K562 (cell line): ENCODE data around the gene SV2C. TPM values are rescaled to one million over a fixed set of nuclear protein-coding genes. Genes with fewer than 3 reads are reported as not detected.

ENCODE experiments used
- ARID2 ChIP-seq: fragments of 450-650 bp; IDR thresholded peaks from 2 replicates; pipeline ENCODE4 v1.6.1; 2017; ENCODE audit warnings: antibody characterized with exemption, mild to moderate bottlenecking
- BHLHE40 ChIP-seq: IDR thresholded peaks from 2 replicates; pipeline ENCODE4 v1.6.1; 2011; ENCODE audit warnings: low read length, improper control_type of control experiment
- CBFA2T3 ChIP-seq: fragments of 450-650 bp; IDR thresholded peaks from 2 replicates; pipeline ENCODE4 v1.6.1; 2017
- CREBBP ChIP-seq: IDR thresholded peaks from one replicate; pipeline ENCODE4 v1.6.1; 2012; ENCODE audit warnings: low read depth, mild to moderate bottlenecking, control low read depth, inconsistent platforms, low read length
- DPF2 ChIP-seq: fragments of 450-650 bp; IDR thresholded peaks from 2 replicates; pipeline ENCODE4 v1.6.1; 2016
- FUS ChIP-seq: fragments of 200-400 bp; formaldehyde crosslinking; optimal IDR thresholded peaks from 2 replicates; pipeline ENCODE3; 2017; ENCODE audit warnings: low read depth, low read length
- JUNB ChIP-seq: fragments of 450-650 bp; formaldehyde crosslinking; conservative IDR thresholded peaks from 2 replicates; pipeline ENCODE4 v1.4.0; 2020; ENCODE audit warnings: mild to moderate bottlenecking
- KAT2B ChIP-seq: IDR thresholded peaks from one replicate; pipeline ENCODE4 v1.6.1; 2012; ENCODE audit warnings: low read depth, mild to moderate bottlenecking, control low read depth, inconsistent platforms, low read length, moderate library complexity
- MTA2 ChIP-seq: fragments of 450-650 bp; IDR thresholded peaks from 2 replicates; pipeline ENCODE4 v1.6.1; 2016; ENCODE audit warnings: low read depth
- NCOR1 ChIP-seq: fragments of 450-650 bp; IDR thresholded peaks from 2 replicates; pipeline ENCODE4 v1.6.1; 2016; ENCODE audit warnings: mild to moderate bottlenecking, moderate library complexity
- PML ChIP-seq: IDR thresholded peaks from 2 replicates; pipeline ENCODE4 v1.6.1; 2012; ENCODE audit warnings: low read length, inconsistent platforms
- RB1 ChIP-seq: fragments of 450-650 bp; IDR thresholded peaks from 2 replicates; pipeline ENCODE4 v1.6.1; 2017; ENCODE audit warnings: low read depth, mild to moderate bottlenecking
- RCOR1 ChIP-seq, 2 experiments: IDR thresholded peaks; 2 replicates each; pipeline ENCODE4 v1.6.1; 2012; ENCODE audit warnings: low read depth in 2 of 2, low read length in 2 of 2, borderline replicate concordance in 1 of 2, improper control_type of control experiment in 1 of 2
- TEAD4 ChIP-seq, 2 experiments: sonication (generic) in 1 of 2; formaldehyde crosslinking in 1 of 2; IDR thresholded peaks; 2 replicates each; pipeline versions ENCODE4 v1.6.1 to v1.8.0; 2012 to 2022; ENCODE audit warnings: borderline replicate concordance in 1 of 2, inconsistent platforms in 1 of 2, low read length in 1 of 2, mild to moderate bottlenecking in 1 of 2, missing genetic modification reagents in 1 of 2
- ZEB2 ChIP-seq: fragments of 450-650 bp; IDR thresholded peaks from 2 replicates; pipeline ENCODE4 v1.6.1; 2016
- ZNF12 ChIP-seq: sonication (generic); formaldehyde crosslinking; IDR thresholded peaks from 2 replicates; pipeline ENCODE4 v1.4.0; 2020; ENCODE audit warnings: mild to moderate bottlenecking, missing genetic modification reagents
- ZNF644 ChIP-seq: fragments of 200-800 bp; sonication (Bioruptor generic); IDR thresholded peaks from 2 replicates; pipeline ENCODE4 v1.6.1; 2016; ENCODE audit warnings: low read depth, missing genetic modification characterization, missing compliant biosample characterization
- ZNF699 ChIP-seq: fragments of 250-450 bp; sonication (Bioruptor Pico); IDR thresholded peaks from 2 replicates; pipeline ENCODE4 v1.8.0; 2021; ENCODE audit warnings: mild to moderate bottlenecking, moderate library complexity; ENCODE audit not compliant: insufficient replicate concordance
- polyA plus RNA-seq, 8 experiments: library from polyadenylated mRNA; depleted of rRNA in 4 of 8; stranded (reverse) in 5 of 8; unstranded in 3 of 8; fragments of >200 nt; fragmentation: Nextera tagmentation in 2 of 8; fragmentation: Illumina TruSeq in 1 of 8; extraction: Ambion mirVana in 2 of 8; extraction: Trizol in 1 of 8; gene quantifications; 2 replicates each; pipeline versions ENCODE4 v1.2.1 to v1.2.3, GENCODE V29; 2011 to 2014; ENCODE audit warnings: inconsistent platforms in 1 of 8, missing spikeins in 1 of 8
- total RNA-seq, 7 experiments: library from RNA; depleted of rRNA in 6 of 7; stranded (reverse); fragments of >200 nt in 6 of 7; fragmentation: Illumina TruSeq in 2 of 7; extraction: Trizol in 2 of 7; gene quantifications; 2 replicates each; pipeline versions ENCODE4 v1.2.1 to v1.2.3, GENCODE V29; 2011 to 2021; ENCODE audit warnings: low replicate concordance in 1 of 7
- TF ChIP-seq, protein P1 (sequence below): sonication (generic); formaldehyde crosslinking; IDR thresholded peaks from 2 replicates; pipeline ENCODE4 v1.8.0; 2022; ENCODE audit warnings: missing genetic modification reagents, mild to moderate bottlenecking, borderline replicate concordance
- TF ChIP-seq, protein P2 (sequence below): fragments of 450-650 bp; formaldehyde crosslinking; IDR thresholded peaks from 2 replicates; pipeline ENCODE4 v1.4.0; 2022; ENCODE audit warnings: missing genetic modification characterization
- TF ChIP-seq, protein P3 (sequence below), 3 experiments: fragments of 200-800 bp in 1 of 3; fragments of 250-450 bp in 1 of 3; fragments of 450-650 bp in 1 of 3; sonication (Bioruptor Pico) in 1 of 3; sonication (Bioruptor generic) in 1 of 3; formaldehyde crosslinking in 1 of 3; IDR thresholded peaks; 2 replicates each; pipeline versions ENCODE4 v1.6.1 to v1.8.0; 2016 to 2022; ENCODE audit warnings: mild to moderate bottlenecking in 2 of 3, missing genetic modification characterization in 2 of 3, missing compliant biosample characterization in 1 of 3, moderate library complexity in 1 of 3
- TF ChIP-seq, protein P4 (sequence below): fragments of 450-650 bp; formaldehyde crosslinking; IDR thresholded peaks from 2 replicates; pipeline ENCODE4 v1.4.0; 2022; ENCODE audit warnings: mild to moderate bottlenecking, moderate library complexity

Gene SV2C
- total and polyA plus RNA-seq, 9 of the 15 experiments (the other 6 are each of a cell fraction or from before 2014, with no cell fraction given): 0.05 TPM; not detected in 8

DNA sequence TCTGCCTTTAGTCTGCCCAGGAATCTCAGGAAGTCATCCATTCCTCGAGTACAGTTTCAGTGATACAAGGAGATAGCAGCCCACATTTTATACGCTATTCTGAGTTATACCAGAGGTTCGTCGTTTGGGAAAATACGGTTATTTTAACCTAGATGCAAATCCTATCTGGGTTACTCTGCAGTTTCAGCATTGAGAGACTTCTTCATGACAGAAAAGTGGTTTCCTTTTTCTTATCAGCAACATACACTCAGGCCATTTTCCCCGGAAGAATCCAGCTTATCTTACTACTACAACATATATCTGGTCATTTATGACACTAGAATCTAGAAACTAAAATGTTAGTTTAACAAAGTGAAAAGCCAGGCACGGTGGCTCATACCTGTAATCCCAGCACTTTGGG, 236.5 kb downstream of the SV2C start (continued):
- TF ChIP-seq ZNF644 (tag) (peak; percentile 78; the same call in 1 of the 2 replicates), DPF2 (peak; percentile 98), ZNF699 (CRISPR knock-in tag) (no peak), ARID2 (no peak), TEAD4 (IDR thresholded peaks at IDR 0.05; ENCODE audit: low read length) (peak; percentile 97), TEAD4 (CRISPR knock-in tag; IDR thresholded peaks at IDR 0.05; ENCODE audit: borderline replicate concordance) (no peak), CBFA2T3 (peak; percentile 97), CREBBP (no peak), KAT2B (no peak), FUS (no peak), JUNB (no peak), BHLHE40 (peak; percentile 28; the same call in 1 of the 2 replicates), PML (peak; percentile 94), ZEB2 (peak; percentile 58; the same call in 1 of the 2 replicates), RB1 (no peak), MTA2 (peak; percentile 89), ZNF12 (no peak), NCOR1 (peak; percentile 92), RCOR1 (IDR thresholded peaks at IDR 0.05; ENCODE audit: borderline replicate concordance in 1 of 2, low read depth in 2 of 2, low read length in 2 of 2) (peak; percentile 57 to 96; a peak in 3 of 4 replicates)
- TF ChIP-seq, protein P1, sequence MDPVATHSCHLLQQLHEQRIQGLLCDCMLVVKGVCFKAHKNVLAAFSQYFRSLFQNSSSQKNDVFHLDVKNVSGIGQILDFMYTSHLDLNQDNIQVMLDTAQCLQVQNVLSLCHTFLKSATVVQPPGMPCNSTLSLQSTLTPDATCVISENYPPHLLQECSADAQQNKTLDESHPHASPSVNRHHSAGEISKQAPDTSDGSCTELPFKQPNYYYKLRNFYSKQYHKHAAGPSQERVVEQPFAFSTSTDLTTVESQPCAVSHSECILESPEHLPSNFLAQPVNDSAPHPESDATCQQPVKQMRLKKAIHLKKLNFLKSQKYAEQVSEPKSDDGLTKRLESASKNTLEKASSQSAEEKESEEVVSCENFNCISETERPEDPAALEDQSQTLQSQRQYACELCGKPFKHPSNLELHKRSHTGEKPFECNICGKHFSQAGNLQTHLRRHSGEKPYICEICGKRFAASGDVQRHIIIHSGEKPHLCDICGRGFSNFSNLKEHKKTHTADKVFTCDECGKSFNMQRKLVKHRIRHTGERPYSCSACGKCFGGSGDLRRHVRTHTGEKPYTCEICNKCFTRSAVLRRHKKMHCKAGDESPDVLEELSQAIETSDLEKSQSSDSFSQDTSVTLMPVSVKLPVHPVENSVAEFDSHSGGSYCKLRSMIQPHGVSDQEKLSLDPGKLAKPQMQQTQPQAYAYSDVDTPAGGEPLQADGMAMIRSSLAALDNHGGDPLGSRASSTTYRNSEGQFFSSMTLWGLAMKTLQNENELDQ: no peak
- TF ChIP-seq, protein P2, sequence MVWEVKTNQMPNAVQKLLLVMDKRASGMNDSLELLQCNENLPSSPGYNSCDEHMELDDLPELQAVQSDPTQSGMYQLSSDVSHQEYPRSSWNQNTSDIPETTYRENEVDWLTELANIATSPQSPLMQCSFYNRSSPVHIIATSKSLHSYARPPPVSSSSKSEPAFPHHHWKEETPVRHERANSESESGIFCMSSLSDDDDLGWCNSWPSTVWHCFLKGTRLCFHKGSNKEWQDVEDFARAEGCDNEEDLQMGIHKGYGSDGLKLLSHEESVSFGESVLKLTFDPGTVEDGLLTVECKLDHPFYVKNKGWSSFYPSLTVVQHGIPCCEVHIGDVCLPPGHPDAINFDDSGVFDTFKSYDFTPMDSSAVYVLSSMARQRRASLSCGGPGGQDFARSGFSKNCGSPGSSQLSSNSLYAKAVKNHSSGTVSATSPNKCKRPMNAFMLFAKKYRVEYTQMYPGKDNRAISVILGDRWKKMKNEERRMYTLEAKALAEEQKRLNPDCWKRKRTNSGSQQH: no peak
- TF ChIP-seq, protein P3, sequence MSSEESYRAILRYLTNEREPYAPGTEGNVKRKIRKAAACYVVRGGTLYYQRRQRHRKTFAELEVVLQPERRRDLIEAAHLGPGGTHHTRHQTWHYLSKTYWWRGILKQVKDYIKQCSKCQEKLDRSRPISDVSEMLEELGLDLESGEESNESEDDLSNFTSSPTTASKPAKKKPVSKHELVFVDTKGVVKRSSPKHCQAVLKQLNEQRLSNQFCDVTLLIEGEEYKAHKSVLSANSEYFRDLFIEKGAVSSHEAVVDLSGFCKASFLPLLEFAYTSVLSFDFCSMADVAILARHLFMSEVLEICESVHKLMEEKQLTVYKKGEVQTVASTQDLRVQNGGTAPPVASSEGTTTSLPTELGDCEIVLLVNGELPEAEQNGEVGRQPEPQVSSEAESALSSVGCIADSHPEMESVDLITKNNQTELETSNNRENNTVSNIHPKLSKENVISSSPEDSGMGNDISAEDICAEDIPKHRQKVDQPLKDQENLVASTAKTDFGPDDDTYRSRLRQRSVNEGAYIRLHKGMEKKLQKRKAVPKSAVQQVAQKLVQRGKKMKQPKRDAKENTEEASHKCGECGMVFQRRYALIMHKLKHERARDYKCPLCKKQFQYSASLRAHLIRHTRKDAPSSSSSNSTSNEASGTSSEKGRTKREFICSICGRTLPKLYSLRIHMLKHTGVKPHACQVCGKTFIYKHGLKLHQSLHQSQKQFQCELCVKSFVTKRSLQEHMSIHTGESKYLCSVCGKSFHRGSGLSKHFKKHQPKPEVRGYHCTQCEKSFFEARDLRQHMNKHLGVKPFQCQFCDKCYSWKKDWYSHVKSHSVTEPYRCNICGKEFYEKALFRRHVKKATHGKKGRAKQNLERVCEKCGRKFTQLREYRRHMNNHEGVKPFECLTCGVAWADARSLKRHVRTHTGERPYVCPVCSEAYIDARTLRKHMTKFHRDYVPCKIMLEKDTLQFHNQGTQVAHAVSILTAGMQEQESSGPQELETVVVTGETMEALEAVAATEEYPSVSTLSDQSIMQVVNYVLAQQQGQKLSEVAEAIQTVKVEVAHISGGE (CRISPR knock-in tag; IDR thresholded peaks at IDR 0.05): peak in 1 of 3 experiments; percentile 15; a peak in 1 of 6 replicates
- TF ChIP-seq, protein P4, sequence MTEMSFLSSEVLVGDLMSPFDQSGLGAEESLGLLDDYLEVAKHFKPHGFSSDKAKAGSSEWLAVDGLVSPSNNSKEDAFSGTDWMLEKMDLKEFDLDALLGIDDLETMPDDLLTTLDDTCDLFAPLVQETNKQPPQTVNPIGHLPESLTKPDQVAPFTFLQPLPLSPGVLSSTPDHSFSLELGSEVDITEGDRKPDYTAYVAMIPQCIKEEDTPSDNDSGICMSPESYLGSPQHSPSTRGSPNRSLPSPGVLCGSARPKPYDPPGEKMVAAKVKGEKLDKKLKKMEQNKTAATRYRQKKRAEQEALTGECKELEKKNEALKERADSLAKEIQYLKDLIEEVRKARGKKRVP (CRISPR knock-in tag): peak; percentile 59; the same call in 1 of the 2 replicates
